K562 (cell line): ENCODE measurements around the gene ACBD4. TPM values are rescaled to one million over a fixed set of nuclear protein-coding genes. Genes with fewer than 3 reads are reported as not detected.
"Not testable (repeated sequence)": the region's sequence is repeated elsewhere in the genome, so short reads cannot be mapped to it uniquely, and the experiment has no call there.

Source experiments
- ATAC-seq: fragments of 200-7000 bp; cut with Tn5 transposase; 3 replicates; pipeline ENCODE4 v1.9.1; 2020; ENCODE audit warnings: moderate library complexity
- BruUV-seq: library from RNA; stranded (reverse); fragments of 400-500 nt; replicated peaks from 2 replicates; lab custom pipeline; 2021; lab: Mats Ljungman, UMichigan
- CTCF ChIA-PET: fragments of 300-600 bp; formaldehyde crosslinking; extraction: SDS; loops from one replicate; lab custom pipeline; 2021; ENCODE audit warnings: low intra/inter-chr PET ratio; lab: Yijun Ruan, JAX
- POLR2A ChIA-PET: fragments of 300-600, 350-650 bp; sonication (Branson Sonifier 250); formaldehyde crosslinking; extraction: SDS; loops from one replicate; lab custom pipeline; 2021; ENCODE audit warnings: antibody characterized with exemption, inconsistent platforms; lab: Yijun Ruan, JAX
- DNase-seq, 4 experiments: peaks; one replicate each; pipeline versions ENCODE4 v3.0.0 to v3.0.0-alpha.2; 2011 to 2018; ENCODE audit warnings: low spot score in 3 of 4, mixed read lengths in 3 of 4; ENCODE audit errors: extremely low read depth in 1 of 4
- FAIRE-seq: peaks from 2 replicates; lab custom pipeline; 2011; peaks lifted over from hg19 to GRCh38; lab: Jason Lieb, UNC
- H2AFZ ChIP-seq: 2 replicates; pipeline ENCODE4 v1.6.0; 2011; ENCODE audit warnings: low read depth, low read length, control low read depth, inconsistent platforms
- H3K27ac ChIP-seq: fragments of 200-600 bp; 3 replicates; pipeline ENCODE4 v1.8.0; 2011; ENCODE audit warnings: low read depth, mild to moderate bottlenecking, control low read depth, inconsistent platforms, low read length, moderate library complexity, mixed read lengths; ENCODE audit errors: extremely low read depth
- H3K27me3 ChIP-seq, 2 experiments: fragments of 300-600 bp in 1 of 2; 2 replicates in 1 of 2; 3 replicates in 1 of 2; pipeline versions ENCODE4 v1.6.0 to v1.8.0; 2011; ENCODE audit warnings: inconsistent platforms in 2 of 2, low read length in 2 of 2, mild to moderate bottlenecking in 1 of 2, mixed read lengths in 1 of 2, moderate library complexity in 1 of 2; ENCODE audit not compliant: control insufficient read depth in 2 of 2, insufficient read depth in 2 of 2
- H3K36me3 ChIP-seq: fragments of 300-600 bp; 3 replicates; pipeline ENCODE4 v1.8.0; 2011; ENCODE audit warnings: mild to moderate bottlenecking, low read length, inconsistent platforms; ENCODE audit not compliant: control insufficient read depth, insufficient read depth
- H3K4me1 ChIP-seq, 2 experiments: fragments of 200-600 bp in 1 of 2; replicated peaks in 1 of 2; 2 replicates in 1 of 2; 3 replicates in 1 of 2; pipeline versions ENCODE4 v1.5.1 to v1.8.0; 2011; ENCODE audit warnings: inconsistent platforms in 2 of 2, low read length in 2 of 2, mild to moderate bottlenecking in 1 of 2, mixed read lengths in 1 of 2, moderate library complexity in 1 of 2; ENCODE audit not compliant: control insufficient read depth in 2 of 2, insufficient read depth in 2 of 2
- H3K4me2 ChIP-seq: 2 replicates; pipeline ENCODE4 v1.6.1; 2011; ENCODE audit warnings: low read length, control low read depth, inconsistent platforms, mixed read lengths; ENCODE audit not compliant: insufficient read depth
- H3K4me3 ChIP-seq: fragments of 200-600 bp; sonication (generic), shearing (Covaris generic); 2 replicates; pipeline ENCODE4 v1.5.1; 2016; ENCODE audit warnings: control low read depth, inconsistent platforms
- H3K79me2 ChIP-seq: fragments of 200-600 bp; 3 replicates; pipeline ENCODE4 v1.8.0; 2011; ENCODE audit warnings: low read length, inconsistent platforms; ENCODE audit not compliant: control insufficient read depth, insufficient read depth
- H3K9ac ChIP-seq, 2 experiments: 2 replicates each; pipeline versions ENCODE4 v1.6.0 to v1.6.1; 2011; ENCODE audit warnings: low read depth in 2 of 2, low read length in 2 of 2, control low read depth in 1 of 2, inconsistent platforms in 1 of 2, mild to moderate bottlenecking in 1 of 2, mixed read lengths in 1 of 2; ENCODE audit not compliant: insufficient read depth in 1 of 2
- H3K9me1 ChIP-seq: one replicate; pipeline ENCODE4 v1.6.0; 2011; ENCODE audit warnings: inconsistent platforms, mild to moderate bottlenecking, low read length, moderate library complexity; ENCODE audit not compliant: control insufficient read depth, insufficient read depth
- H3K9me3 ChIP-seq: replicated peaks from 2 replicates; pipeline ENCODE4 v1.5.1; 2011; ENCODE audit warnings: low read depth, low read length, inconsistent platforms; ENCODE audit not compliant: control insufficient read depth, insufficient read depth
- H4K20me1 ChIP-seq: replicated peaks from 2 replicates; pipeline ENCODE4 v1.6.1; 2011; ENCODE audit warnings: low read length, inconsistent platforms, mixed read lengths; ENCODE audit not compliant: control insufficient read depth, insufficient read depth
- AFF4 ChIP-seq: sonication (generic); formaldehyde crosslinking; IDR thresholded peaks from 2 replicates; pipeline ENCODE4 v1.8.0; 2023; ENCODE audit warnings: mild to moderate bottlenecking, missing genetic modification reagents
- DMBX1 ChIP-seq: fragments of 250-450 bp; sonication (Bioruptor Pico); IDR thresholded peaks from 2 replicates; pipeline ENCODE4 v1.8.0; 2022; ENCODE audit warnings: inconsistent platforms, mild to moderate bottlenecking, moderate library complexity, borderline replicate concordance
- EGR1 ChIP-seq: fragments of 450-650 bp; conservative IDR thresholded peaks from 2 replicates; pipeline ENCODE4 v1.6.1; 2017; ENCODE audit warnings: mild to moderate bottlenecking
- FUS ChIP-seq: fragments of 200-400 bp; formaldehyde crosslinking; optimal IDR thresholded peaks from 2 replicates; pipeline ENCODE3; 2017; ENCODE audit warnings: low read depth, low read length
- KDM1A ChIP-seq, 2 experiments: fragments of 450-650 bp; IDR thresholded peaks; 2 replicates each; pipeline ENCODE4 v1.6.1; 2016; ENCODE audit warnings: mild to moderate bottlenecking in 2 of 2
- MYC ChIP-seq, 2 experiments: fragments of 250-450 bp in 1 of 2; sonication (Bioruptor Pico) in 1 of 2; IDR thresholded peaks; 2 replicates each; pipeline versions ENCODE4 v1.5.1 to v1.6.1; 2012 to 2021; ENCODE audit warnings: low read depth in 2 of 2, borderline replicate concordance in 1 of 2, improper control_type of control experiment in 1 of 2, low read length in 1 of 2, mild to moderate bottlenecking in 1 of 2, moderate library complexity in 1 of 2
- RBM25 ChIP-seq: fragments of 200-400 bp; formaldehyde crosslinking; IDR thresholded peaks from 2 replicates; pipeline ENCODE4 v1.6.1; 2018; ENCODE audit warnings: low read length, low read depth, moderate library complexity; ENCODE audit not compliant: severe bottlenecking
- TAF9B ChIP-seq: fragments of 450-650 bp; IDR thresholded peaks from 2 replicates; pipeline ENCODE4 v1.6.1; 2018; ENCODE audit warnings: mild to moderate bottlenecking; ENCODE audit not compliant: partially characterized antibody
- ZEB2 ChIP-seq: fragments of 450-650 bp; IDR thresholded peaks from 2 replicates; pipeline ENCODE4 v1.6.1; 2016
- ZNF146 ChIP-seq: IDR thresholded peaks from one replicate; pipeline ENCODE4 v1.6.1; 2018; ENCODE audit warnings: missing compliant biosample characterization; ENCODE audit not compliant: unreplicated experiment
- ZNF589 ChIP-seq: fragments of 200-800 bp; sonication (Bioruptor generic); IDR thresholded peaks from 2 replicates; pipeline ENCODE4 v1.6.1; 2016; ENCODE audit warnings: low read depth, missing genetic modification characterization, missing compliant biosample characterization
- WGBS: fragments of 100-300 bp; shearing (Covaris generic); methylation state at CpG from one replicate; pipeline ENCODE4 v1.1.6; 2016; ENCODE audit warnings: low coverage, mixed read lengths; ENCODE audit not compliant: insufficient coverage; ENCODE audit errors: missing lambda C conversion rate; 5-methylcytosine and 5-hydroxymethylcytosine counted together
- in situ Hi-C: fragments of 300-500 bp; cut with MboI; formaldehyde crosslinking; loops from 4 replicates; pipeline ENCODE4 v1.15.0; 2018; ENCODE audit warnings: inconsistent platforms, mixed read lengths
- intact Hi-C: fragments of 100-400 bp; cut with micrococcal nuclease; formaldehyde crosslinking; loops from 2 replicates; pipeline ENCODE4 v1.14.2; 2022
- polyA plus RNA-seq, 8 experiments: library from polyadenylated mRNA; depleted of rRNA in 4 of 8; stranded (reverse) in 5 of 8; unstranded in 3 of 8; fragments of >200 nt; fragmentation: Nextera tagmentation in 2 of 8; fragmentation: Illumina TruSeq in 1 of 8; extraction: Ambion mirVana in 2 of 8; extraction: Trizol in 1 of 8; gene quantifications; 2 replicates each; pipeline versions ENCODE4 v1.2.1 to v1.2.3, GENCODE V29; 2011 to 2014; ENCODE audit warnings: inconsistent platforms in 1 of 8, missing spikeins in 1 of 8
- total RNA-seq, 7 experiments: library from RNA; depleted of rRNA in 6 of 7; stranded (reverse); fragments of >200 nt in 6 of 7; fragmentation: Illumina TruSeq in 2 of 7; extraction: Trizol in 2 of 7; gene quantifications; 2 replicates each; pipeline versions ENCODE4 v1.2.1 to v1.2.3, GENCODE V29; 2011 to 2021; ENCODE audit warnings: low replicate concordance in 1 of 7

Gene ACBD4
- total and polyA plus RNA-seq, 9 of the 15 experiments (the other 6 are each of a cell fraction or from before 2014, with no cell fraction given), result 0.14 to 6.9 (median 4.6) TPM

GRCh38 chr17:45124797-45125122, 10.7 kb upstream of the ACBD4 start:
- Histone ChIP-seq H3K9ac (peak overlapping the region; percentile 60 to 85; a peak in 2 of 4 replicates), H2AFZ (peak overlapping the region; percentile 82), H3K27ac (peak overlapping the region; percentile 92; the same call in 2 of the 3 replicates), H3K4me1 (peaks cover 38 to 53% of the 10 kb centered on the region in 2 experiments), H3K4me2 (peak overlapping the region; percentile 67)
- H3K36me3 ChIP-seq, CTCF ChIA-PET, in situ Hi-C loops, H3K79me2 ChIP-seq, H3K9me1 ChIP-seq, BruUV-seq, H3K27me3 ChIP-seq, ATAC-seq, H3K9me3 ChIP-seq, H3K4me3 ChIP-seq, H4K20me1 ChIP-seq: not testable (repeated sequence)
- peak in 1 of 4 experiments; percentile 51 for DNase-seq
- 12% methylated on average over 5 of the region's 5 CpGs for WGBS
- intact Hi-C loops, result loop anchor here (10.0 kb wide), 1 partner anchor 110 kb away; no protein-coding TSS in a partner anchor
- peak; percentile 88 for FAIRE-seq
- TF ChIP-seq ZEB2, result 0 out of 2 replicates have a peak, but pooled peaks have one; percentile 11
- 0 out of 2 replicates have a peak, but pooled peaks have one; percentile 7 for TF ChIP-seq ZNF589 (CRISPR knock-in tag)
- TF ChIP-seq DMBX1 (CRISPR knock-in tag), result 0 out of 2 replicates have a peak, but pooled peaks have one; percentile 18
- peak; percentile 82; the same call in 1 of the 2 replicates for TF ChIP-seq EGR1
- POLR2A ChIA-PET, result interaction anchor here (0.6 to 1.1 kb wide), 2 partner anchors 23 to 218 kb away, joined by 3 read pairs; partner anchors contain the start of gene HEXIM1

- DNase-seq (no peak), ATAC-seq (no peak), FAIRE-seq (peak; percentile 54)
- H2AFZ ChIP-seq, result no peak overlapping the region
- no peaks in the 10 kb centered on the region; the same call in 2 of the 3 replicates for H3K79me2 ChIP-seq
- ChIA-PET POLR2A (interaction anchor here (0.6 kb wide), 1 partner anchor 219 kb away, joined by 3 read pairs; no protein-coding TSS in a partner anchor), CTCF (no interaction called here)
- no peaks in the 10 kb centered on the region for H3K9me1 ChIP-seq
- BruUV-seq, result no TSS peak
- WGBS, result 88% methylated on average over 8 of the region's 8 CpGs
- no peak overlapping the region; the same call in 2 of the 3 replicates for H3K27ac ChIP-seq
- H3K9me3 ChIP-seq, result no peaks in the 10 kb centered on the region
- H3K36me3 ChIP-seq, result no peaks in the 10 kb centered on the region
- intact Hi-C loops (loop anchor here (10.0 kb wide), 1 partner anchor 111 kb away; no protein-coding TSS in a partner anchor), in situ Hi-C loops (no loop called here)
- no peaks in the 10 kb centered on the region for H3K27me3 ChIP-seq
- H3K4me1 ChIP-seq, result peaks cover 41 to 54% of the 10 kb centered on the region in 2 experiments
- H4K20me1 ChIP-seq, result 0 out of 2 replicates have a peak, but pooled peaks cover 6% of the 10 kb centered on the region
- no peak overlapping the region for H3K4me2 ChIP-seq
- no peak overlapping the region for H3K4me3 ChIP-seq
- no peak overlapping the region for H3K9ac ChIP-seq
- TF ChIP-seq FUS (no peak), KDM1A (IDR thresholded peaks at IDR 0.05) (peak; percentile 10 to 27; a peak in 2 of 4 replicates), AFF4 (CRISPR knock-in tag) (no peak), TAF9B (no peak), ZNF146 (CRISPR knock-in tag) (peak; percentile 92), MYC (IDR thresholded peaks at IDR 0.05; ENCODE audit: low read depth, low read length) (no peak), MYC (CRISPR knock-in tag; IDR thresholded peaks at IDR 0.05; ENCODE audit: borderline replicate concordance, low read depth) (no peak), RBM25 (peak; percentile 77)
Measured at GRCh38 chr17:45125509-45125908, 10.0 kb upstream of the ACBD4 start.
